GM19240 (cell line): ENCODE measurements around the gene PLCXD3.

Source experiments
- DNase-seq: peaks from one replicate; pipeline ENCODE4 v3.0.0; 2011; ENCODE audit warnings: low spot score; ENCODE audit not compliant: insufficient read length

PLCXD3 gene

GRCh38 chr5:41510176-41510831, at the start of gene PLCXD3:
PLCXD3 (minus strand) TSS chr5:41510601; CDS start chr5:41510526, 75 bp downstream.
- DNase-seq, result no peak

GRCh38 chr5:41559184-41559583, 48.8 kb upstream of the PLCXD3 start:
- DNase-seq, result no peak

- no peak for DNase-seq
Observed at GRCh38 chr5:41558295-41558694, 47.9 kb upstream of the PLCXD3 start.

- no peak for DNase-seq
Observed at GRCh38 chr5:41547991-41548390, 37.6 kb upstream of the PLCXD3 start.

GRCh38 chr5:41542183-41542582, 31.8 kb upstream of the PLCXD3 start:
- DNase-seq, result no peak

- DNase-seq, result no peak
Observed at GRCh38 chr5:41539454-41539853, 29.1 kb upstream of the PLCXD3 start.

GRCh38 chr5:41537581-41537980, 27.2 kb upstream of the PLCXD3 start:
- DNase-seq, result no peak

- DNase-seq, result no peak
Observed at GRCh38 chr5:41532485-41532884, 22.1 kb upstream of the PLCXD3 start.

- no peak for DNase-seq
Observed at GRCh38 chr5:41527201-41527779, 16.9 kb upstream of the PLCXD3 start.

- DNase-seq, result no peak
Observed at GRCh38 chr5:41526699-41527098, 16.3 kb upstream of the PLCXD3 start.

GRCh38 chr5:41524174-41524573, 13.8 kb upstream of the PLCXD3 start:
- no peak for DNase-seq

GRCh38 chr5:41522193-41522786, 11.9 kb upstream of the PLCXD3 start:
- DNase-seq, result no peak

GRCh38 chr5:41519801-41520200, 9.4 kb upstream of the PLCXD3 start:
- DNase-seq, result no peak

GRCh38 chr5:41517909-41518308, 7.5 kb upstream of the PLCXD3 start:
- DNase-seq, result no peak

GRCh38 chr5:41511241-41511640, 840 bp upstream of the PLCXD3 start:
- DNase-seq, result no peak

GRCh38 chr5:41509399-41510175, 814 bp downstream of the PLCXD3 start:
- DNase-seq, result no peak

- no peak for DNase-seq
Observed at GRCh38 chr5:41508696-41509398, 1.6 kb downstream of the PLCXD3 start.

- no peak for DNase-seq
Observed at GRCh38 chr5:41508186-41508585, 2.2 kb downstream of the PLCXD3 start.

- no peak for DNase-seq
Observed at GRCh38 chr5:41507501-41507900, 2.9 kb downstream of the PLCXD3 start.

GRCh38 chr5:41503860-41504259, 6.5 kb downstream of the PLCXD3 start:
- no peak for DNase-seq

GRCh38 chr5:41503310-41503709, 7.1 kb downstream of the PLCXD3 start:
- no peak for DNase-seq
